DND-41 (cell line): ENCODE data around the gene MFSD12.
A peak's percentile ranks its signal among the peaks of the same experiment; 100 is the strongest.

Experiments used
- ATAC-seq: fragments of 200-7000 bp; cut with Tn5 transposase; 3 replicates; pipeline ENCODE4 v1.9.1; 2021; ENCODE audit warnings: low read depth; ENCODE audit not compliant: insufficient read depth
- DNase-seq: peaks from one replicate; pipeline ENCODE4 v3.0.0-alpha.2; 2020
- H2AFZ ChIP-seq: 2 replicates; pipeline ENCODE4 v1.6.0; 2012; ENCODE audit warnings: low read depth, low read length
- H3K27ac ChIP-seq: 2 replicates; pipeline ENCODE4 v1.5.1; 2012; ENCODE audit warnings: low read length, inconsistent platforms
- H3K27me3 ChIP-seq: fragments of 200-600 bp; sonication (generic); 2 replicates; pipeline ENCODE4 v1.6.0; 2012; ENCODE audit warnings: low read length, mild to moderate bottlenecking, inconsistent platforms; ENCODE audit not compliant: insufficient read depth, poor library complexity
- H3K36me3 ChIP-seq: 2 replicates; pipeline ENCODE4 v1.5.1; 2012; ENCODE audit warnings: low read length, inconsistent platforms; ENCODE audit not compliant: insufficient read depth
- H3K4me1 ChIP-seq: 2 replicates; pipeline ENCODE4 v1.5.1; 2012; ENCODE audit warnings: mild to moderate bottlenecking, low read length; ENCODE audit not compliant: insufficient read depth
- H3K4me2 ChIP-seq: 2 replicates; pipeline ENCODE4 v1.6.0; 2012; ENCODE audit warnings: mild to moderate bottlenecking, moderate library complexity, low read length, inconsistent platforms; ENCODE audit not compliant: insufficient read depth
- H3K4me3 ChIP-seq, 2 experiments: fragments of 200-600 bp in 1 of 2; shearing (Covaris generic) in 1 of 2; 2 replicates each; pipeline ENCODE4 v1.5.1; 2012 to 2016; ENCODE audit warnings: inconsistent platforms in 2 of 2, low read length in 2 of 2, mild to moderate bottlenecking in 2 of 2, low read depth in 1 of 2, moderate library complexity in 1 of 2
- H3K79me2 ChIP-seq: 2 replicates; pipeline ENCODE4 v1.6.0; 2012; ENCODE audit warnings: low read length, inconsistent platforms; ENCODE audit not compliant: insufficient read depth
- H3K9ac ChIP-seq: 2 replicates; pipeline ENCODE4 v1.6.0; 2012; ENCODE audit warnings: low read depth, mild to moderate bottlenecking, inconsistent platforms, low read length, moderate library complexity
- H3K9me3 ChIP-seq: 2 replicates; pipeline ENCODE4 v1.5.1; 2012; ENCODE audit warnings: low read length, moderate library complexity, mild to moderate bottlenecking, inconsistent platforms; ENCODE audit not compliant: insufficient read depth, severe bottlenecking
- H4K20me1 ChIP-seq: 2 replicates; pipeline ENCODE4 v1.6.0; 2012; ENCODE audit warnings: low read length; ENCODE audit not compliant: insufficient read depth
- CTCF ChIP-seq: IDR thresholded peaks from 2 replicates; pipeline ENCODE4 v1.5.1; 2012; ENCODE audit warnings: borderline replicate concordance, low read length, moderate library complexity, mild to moderate bottlenecking; ENCODE audit not compliant: poor library complexity, severe bottlenecking; ENCODE audit errors: extremely low read depth
- EZH2 ChIP-seq: IDR thresholded peaks from 3 replicates; pipeline ENCODE4 v1.6.1; 2012; ENCODE audit warnings: borderline replicate concordance, low read depth, mild to moderate bottlenecking, moderate library complexity, low read length, inconsistent platforms; ENCODE audit not compliant: severe bottlenecking

MFSD12 gene

GRCh38 chr19:3546119-3546518 lies 11.3 kb downstream of the MFSD12 start:
- no peaks in the 10 kb centered on the region for H3K79me2 ChIP-seq
- no peak overlapping the region for H3K27ac ChIP-seq
- ATAC-seq (no peak), DNase-seq (no peak)
- no peak overlapping the region for H3K9ac ChIP-seq
- no peaks in the 10 kb centered on the region for H3K9me3 ChIP-seq
- no peak overlapping the region for H3K4me2 ChIP-seq
- H3K4me1 ChIP-seq: no peaks in the 10 kb centered on the region
- peaks cover 56% of the 10 kb centered on the region for H3K36me3 ChIP-seq
- H3K4me3 ChIP-seq: no peak overlapping the region
- TF ChIP-seq EZH2 (no peak), CTCF (no peak)
- H3K27me3 ChIP-seq: no peaks in the 10 kb centered on the region
- H4K20me1 ChIP-seq: peaks cover 43% of the 10 kb centered on the region
- no peak overlapping the region for H2AFZ ChIP-seq

- Histone ChIP-seq H3K79me2 (no peaks in the 10 kb centered on the region), H3K9ac (no peak overlapping the region), H3K36me3 (peaks cover 51% of the 10 kb centered on the region)
Measured at GRCh38 chr19:3545669-3546034, 11.7 kb downstream of the MFSD12 start.

GRCh38 chr19:3544742-3545668 lies 12.4 kb downstream of the MFSD12 start:
- H3K4me1 ChIP-seq: no peaks in the 10 kb centered on the region
- no peak overlapping the region for H3K4me2 ChIP-seq
- peaks cover 43% of the 10 kb centered on the region for H4K20me1 ChIP-seq
- H3K9ac ChIP-seq: no peak overlapping the region
- no peaks in the 10 kb centered on the region for H3K9me3 ChIP-seq
- ATAC-seq (peak; percentile 70), DNase-seq (peak; percentile 69)
- no peak overlapping the region for H3K27ac ChIP-seq
- H3K27me3 ChIP-seq: no peaks in the 10 kb centered on the region
- H3K4me3 ChIP-seq: no peak overlapping the region
- TF ChIP-seq CTCF: peak; percentile 99
- TF ChIP-seq EZH2: no peak
- H3K79me2 ChIP-seq: no peaks in the 10 kb centered on the region
- H3K36me3 ChIP-seq: peaks cover 48% of the 10 kb centered on the region
- H2AFZ ChIP-seq: no peak overlapping the region

More at GRCh38 chr19:3545669-3546034, 11.7 kb downstream of the MFSD12 start:
- peaks cover 43% of the 10 kb centered on the region for H4K20me1 ChIP-seq
- no peak; the same call in 2 of the 3 replicates for ATAC-seq
- no peaks in the 10 kb centered on the region for H3K9me3 ChIP-seq
- TF ChIP-seq CTCF (no peak), EZH2 (no peak)
- no peak for DNase-seq
- no peak overlapping the region for H2AFZ ChIP-seq
- no peaks in the 10 kb centered on the region for H3K27me3 ChIP-seq
- no peak overlapping the region for H3K4me3 ChIP-seq
- H3K4me2 ChIP-seq: no peak overlapping the region
- H3K27ac ChIP-seq: no peak overlapping the region
- H3K4me1 ChIP-seq: no peaks in the 10 kb centered on the region
